GM19467 (cell line): ENCODE results near the gene RASA4B.
"Not testable (repeated sequence)": the region's sequence is repeated elsewhere in the genome, so short reads cannot be mapped to it uniquely, and the experiment has no call there.

ENCODE experiments used
- ATAC-seq: cut with Tn5 transposase; IDR thresholded peaks from one replicate; pipeline ENCODE4 v1.9.1; 2021; ENCODE audit warnings: mild to moderate bottlenecking, moderate library complexity; ENCODE audit not compliant: unreplicated experiment

The RASA4B gene

GRCh38 chr7:102474736-102475435 is 42.7 kb downstream of the RASA4B start:
- ATAC-seq, result not testable (repeated sequence)

DNA sequence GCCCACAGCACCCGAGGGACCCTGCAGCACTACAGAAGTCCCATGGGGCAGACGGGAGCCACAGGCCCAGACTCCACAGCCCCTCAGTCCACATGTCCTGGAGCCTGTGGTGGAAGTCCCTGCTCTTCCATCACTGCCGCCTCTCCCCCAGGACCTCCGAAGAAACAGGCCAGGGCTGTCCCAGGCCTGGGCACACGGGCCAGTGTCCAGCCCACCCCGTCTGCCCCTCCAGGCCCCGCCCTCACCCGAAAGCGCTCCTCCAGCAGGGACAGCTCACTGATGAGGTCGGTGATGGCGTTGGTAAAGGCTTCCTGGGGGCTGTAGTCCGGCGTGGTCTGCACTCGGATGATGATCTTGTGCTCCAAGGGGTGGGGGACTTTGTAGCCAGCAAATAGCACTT is 43.5 kb downstream of the RASA4B start:
- ATAC-seq, result not testable (repeated sequence)

GRCh38 chr7:102473271-102473991 is 44.1 kb downstream of the RASA4B start:
- ATAC-seq, result no peak

DNA sequence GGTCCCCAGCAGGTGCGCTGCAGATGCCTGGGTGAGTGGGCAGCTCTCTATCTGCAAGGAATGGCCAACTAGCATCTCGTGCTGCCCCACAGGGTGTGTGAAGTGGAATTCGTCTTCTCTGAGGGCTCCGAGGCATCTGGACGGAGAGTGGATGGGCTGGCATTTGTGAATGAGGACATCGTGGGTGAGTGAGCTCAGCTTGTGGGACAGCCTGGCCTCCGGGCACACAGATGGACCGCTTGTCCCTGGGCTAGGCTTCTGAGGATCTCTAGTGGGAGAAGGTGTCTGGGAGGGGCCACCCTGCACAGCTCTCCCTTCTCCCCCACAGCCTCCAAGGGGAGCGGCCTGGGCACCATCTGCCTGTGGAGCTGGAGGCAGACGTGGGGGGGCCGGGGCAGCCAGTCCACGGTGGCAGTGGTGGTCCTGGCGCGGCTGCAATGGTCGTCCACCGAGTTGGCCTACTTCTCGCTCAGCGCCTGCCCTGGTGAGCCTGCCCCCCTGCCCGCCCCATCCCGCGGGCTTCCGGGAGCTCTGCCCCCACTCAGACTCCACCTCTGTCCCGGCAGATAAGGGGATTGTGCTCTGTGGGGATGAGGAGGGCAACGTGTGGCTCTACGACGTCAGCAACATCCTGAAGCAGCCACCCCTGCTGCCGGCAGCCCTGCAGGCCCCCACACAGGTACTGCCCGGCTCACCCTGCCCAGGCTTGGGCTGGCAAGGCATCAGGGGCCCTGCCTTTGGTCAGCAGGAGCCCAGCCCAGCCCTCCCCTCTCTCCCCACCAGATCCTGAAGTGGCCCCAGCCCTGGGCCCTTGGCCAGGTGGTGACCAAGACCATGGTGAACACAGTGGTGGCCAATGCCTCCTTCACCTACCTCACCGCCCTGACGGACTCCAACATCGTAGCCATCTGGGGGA is 45.2 kb downstream of the RASA4B start:
- no peak for ATAC-seq

GRCh38 chr7:102471791-102472125 is 45.8 kb downstream of the RASA4B start:
- ATAC-seq, result no peak

DNA sequence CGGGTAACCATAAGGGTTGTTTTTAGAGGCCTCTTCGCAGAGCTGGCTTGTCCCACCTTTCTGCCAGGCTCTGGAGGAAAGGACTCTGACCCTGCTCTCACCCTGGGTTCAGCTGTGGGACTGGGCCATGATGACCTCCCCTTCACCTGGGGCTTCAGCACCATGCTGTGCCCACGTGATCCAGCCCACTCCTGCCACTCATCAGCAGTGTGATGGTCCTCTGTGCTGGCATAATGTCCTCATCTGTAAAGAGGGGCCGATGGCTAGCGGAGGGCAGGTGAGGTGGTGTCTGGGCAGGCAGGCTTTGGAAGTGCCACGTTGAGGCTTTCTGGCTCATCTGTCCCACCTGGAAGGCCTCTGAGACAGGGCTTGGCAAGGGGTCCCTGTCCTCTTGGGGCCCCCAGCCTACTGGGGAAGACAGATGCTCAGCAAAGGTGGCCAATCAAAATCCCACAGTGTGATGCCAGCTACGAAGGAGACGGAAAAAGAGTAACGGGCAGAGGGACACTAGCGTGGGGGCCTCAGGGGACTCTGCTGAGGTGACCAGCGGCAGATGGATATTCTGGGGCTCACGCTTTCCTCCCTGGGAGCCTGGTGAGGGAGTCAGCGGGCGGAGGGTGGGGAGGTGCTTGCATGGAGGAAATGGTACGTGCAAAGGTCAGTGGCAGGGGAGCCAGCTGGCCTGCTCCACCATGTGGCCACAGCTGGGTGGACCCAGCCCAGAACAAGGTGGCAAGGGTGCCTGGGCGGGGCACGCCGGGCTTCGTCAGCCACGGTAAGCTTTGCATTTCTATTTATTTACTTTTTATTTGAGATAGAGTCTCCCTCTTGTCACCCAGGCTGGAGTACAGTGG is 47.4 kb downstream of the RASA4B start:
- no peak for ATAC-seq

DNA sequence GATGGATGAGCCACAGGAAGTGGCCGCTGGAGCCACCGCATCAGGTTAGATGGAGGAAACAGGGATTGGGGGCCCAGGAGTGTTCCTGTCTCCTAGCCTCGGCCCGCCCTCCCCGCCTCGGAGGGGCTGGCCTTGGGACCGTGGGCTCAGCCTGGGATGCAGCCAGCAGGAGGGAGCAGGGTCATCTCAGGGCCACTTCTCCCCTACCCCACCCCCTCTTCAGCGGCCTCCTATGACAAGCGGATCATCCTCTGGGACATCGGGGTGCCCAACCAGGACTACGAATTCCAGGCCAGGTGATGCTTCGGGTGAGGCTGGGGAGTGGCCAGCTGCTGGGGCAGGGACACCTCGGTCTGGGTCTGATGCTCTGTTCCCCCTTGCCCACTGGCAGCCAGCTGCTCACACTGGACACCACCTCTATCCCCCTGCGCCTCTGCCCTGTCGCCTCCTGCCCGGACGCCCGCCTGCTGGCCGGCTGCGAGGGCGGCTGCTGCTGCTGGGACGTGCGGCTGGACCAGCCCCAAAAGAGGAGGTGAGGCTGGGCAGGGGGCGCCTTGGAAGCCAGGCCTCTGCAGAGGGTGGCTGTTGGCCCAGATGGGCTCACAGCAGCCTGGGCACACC is 48.1 kb downstream of the RASA4B start:
- ATAC-seq, result no peak

DNA sequence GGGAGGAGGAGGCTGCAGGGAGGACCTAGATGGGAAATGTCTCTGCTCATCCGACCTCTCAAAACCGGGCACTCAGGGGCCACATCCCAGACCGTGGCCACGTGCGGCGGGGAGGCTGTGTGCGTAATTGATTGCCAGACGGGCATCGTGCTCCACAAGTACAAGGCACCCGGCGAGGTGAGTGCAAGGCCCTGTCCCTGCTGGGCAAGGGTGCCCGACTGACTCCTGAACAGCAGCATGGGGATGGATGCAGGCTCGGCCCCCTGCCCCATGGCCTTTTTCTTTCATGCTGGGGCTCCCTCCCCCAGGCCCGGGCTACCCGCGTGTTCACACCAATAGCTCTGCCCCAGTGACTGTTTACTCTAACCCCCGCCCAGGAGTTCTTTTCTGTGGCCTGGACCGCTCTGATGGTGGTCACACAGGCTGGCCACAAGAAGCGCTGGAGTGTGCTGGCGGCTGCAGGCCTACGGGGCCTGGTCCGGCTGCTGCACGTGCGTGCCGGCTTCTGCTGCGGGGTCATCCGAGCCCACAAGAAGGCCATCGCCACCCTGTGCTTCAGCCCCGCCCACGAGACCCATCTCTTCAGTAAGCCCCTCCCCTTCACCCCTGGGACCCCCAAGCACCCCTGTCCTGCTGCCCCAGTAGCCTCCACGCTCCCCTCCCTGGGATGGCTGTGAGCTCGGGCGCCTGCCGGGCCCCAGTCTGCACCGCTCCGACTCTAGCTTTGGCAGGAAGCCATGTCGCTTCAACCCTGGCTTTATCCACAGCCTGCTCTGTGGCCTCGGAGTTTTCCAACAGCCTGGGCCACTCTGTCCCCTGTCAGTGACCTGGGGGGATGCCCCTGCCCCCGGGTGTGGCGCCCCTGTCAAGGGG is 48.9 kb downstream of the RASA4B start:
- ATAC-seq, result no peak

GRCh38 chr7:102467581-102468477 is 49.7 kb downstream of the RASA4B start:
- ATAC-seq, result no peak

DNA sequence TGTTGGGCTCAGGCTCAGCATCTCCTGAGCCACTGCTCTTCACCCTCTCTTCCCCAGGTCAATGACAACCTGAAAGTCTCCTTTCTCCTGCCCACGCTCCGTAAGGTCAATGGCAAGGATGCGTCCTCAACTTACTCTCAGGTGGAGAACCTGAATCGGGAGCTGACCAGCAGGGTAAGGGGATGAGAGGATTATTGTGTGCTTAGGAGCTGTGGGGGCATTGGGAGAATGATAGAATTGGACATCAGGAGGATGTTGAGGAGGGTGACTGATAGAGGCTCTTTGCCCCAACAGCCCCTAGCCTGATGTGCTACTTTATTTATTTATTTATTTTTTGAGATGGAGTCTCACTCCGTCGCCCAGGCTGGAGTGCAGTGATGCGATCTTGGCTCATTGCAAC is 51.5 kb downstream of the RASA4B start:
- no peak for ATAC-seq

DNA sequence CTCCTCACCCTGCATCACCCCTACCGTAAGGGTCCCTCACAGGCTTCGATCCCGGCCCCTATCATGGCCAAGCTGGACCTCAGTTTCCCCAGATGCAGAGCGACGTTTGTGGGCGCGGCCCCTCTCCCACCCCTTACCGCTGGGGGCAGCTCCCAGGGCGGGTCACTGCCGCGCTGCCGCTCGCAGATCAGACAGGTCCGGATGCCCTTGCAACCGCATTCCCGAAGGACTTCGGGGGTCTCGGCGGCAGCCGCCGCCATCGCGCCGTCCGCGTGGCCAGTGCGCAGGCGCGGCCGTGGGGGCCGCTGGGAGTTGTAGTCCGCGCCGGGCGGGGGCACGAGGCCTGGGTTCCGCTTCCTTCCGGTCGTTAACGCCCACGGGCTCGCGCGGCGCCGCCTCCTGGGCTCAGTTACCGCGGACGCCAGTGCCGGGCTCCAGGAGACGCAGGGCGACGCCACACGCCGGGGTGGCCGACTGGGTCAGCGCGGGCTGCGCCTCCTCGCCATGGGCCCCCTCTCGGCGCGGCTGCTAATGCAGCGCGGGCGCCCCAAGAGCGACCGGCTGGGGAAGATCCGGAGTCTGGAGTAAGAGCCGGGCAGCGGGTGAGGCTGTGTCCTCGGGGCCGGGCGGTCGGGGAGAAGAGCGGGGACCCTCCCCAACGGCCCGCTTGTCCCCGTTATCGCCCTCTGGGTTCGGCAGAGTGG is 52.8 kb downstream of the RASA4B start, which contains the start of the genes ALKBH4 and LRWD1:
ALKBH4 (minus strand) TSS at position 287 of the 704 bp plus-strand sequence; CDS start at position 260, 27 bp downstream.
LRWD1 (plus strand) TSS at position 408 of the 704 bp plus-strand sequence; CDS start at position 505, 97 bp downstream.
- peak; percentile 84 for ATAC-seq

GRCh38 chr7:102463841-102464576 is 53.6 kb downstream of the RASA4B start:
- no peak for ATAC-seq

- ATAC-seq, result no peak
Observed at GRCh38 chr7:102460467-102460866, 57.1 kb downstream of the RASA4B start.

DNA sequence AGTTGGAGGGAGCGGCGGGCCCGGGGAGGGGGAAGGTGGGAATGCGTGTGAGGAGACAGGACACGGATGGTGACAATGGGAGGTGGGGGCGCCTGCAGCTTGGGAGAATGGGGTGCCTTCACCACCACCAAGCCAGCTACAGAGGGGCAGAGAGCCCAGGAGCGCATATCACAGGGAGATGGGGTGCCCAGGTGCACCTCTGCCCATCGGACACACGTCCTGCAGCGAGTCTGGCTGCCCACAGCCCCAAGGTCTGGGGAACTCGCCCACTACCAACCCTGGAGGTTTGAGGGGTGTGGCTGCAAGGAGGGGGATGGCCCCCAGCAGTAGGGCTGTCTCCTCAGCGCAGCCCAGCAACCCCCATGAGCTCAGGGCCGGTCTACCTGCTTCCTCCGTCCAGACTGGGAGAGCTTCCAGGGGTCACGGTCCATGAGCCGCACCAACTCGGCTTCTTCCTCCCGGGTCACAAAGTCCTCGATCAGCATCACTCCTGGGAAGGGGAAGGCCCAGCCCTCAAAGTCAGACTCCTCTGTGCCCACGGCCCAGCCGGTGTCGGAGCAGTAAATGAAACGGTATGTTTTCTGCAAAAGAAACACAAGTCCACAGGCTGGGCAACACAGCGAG is 58.2 kb downstream of the RASA4B start:
- ATAC-seq, result no peak

DNA sequence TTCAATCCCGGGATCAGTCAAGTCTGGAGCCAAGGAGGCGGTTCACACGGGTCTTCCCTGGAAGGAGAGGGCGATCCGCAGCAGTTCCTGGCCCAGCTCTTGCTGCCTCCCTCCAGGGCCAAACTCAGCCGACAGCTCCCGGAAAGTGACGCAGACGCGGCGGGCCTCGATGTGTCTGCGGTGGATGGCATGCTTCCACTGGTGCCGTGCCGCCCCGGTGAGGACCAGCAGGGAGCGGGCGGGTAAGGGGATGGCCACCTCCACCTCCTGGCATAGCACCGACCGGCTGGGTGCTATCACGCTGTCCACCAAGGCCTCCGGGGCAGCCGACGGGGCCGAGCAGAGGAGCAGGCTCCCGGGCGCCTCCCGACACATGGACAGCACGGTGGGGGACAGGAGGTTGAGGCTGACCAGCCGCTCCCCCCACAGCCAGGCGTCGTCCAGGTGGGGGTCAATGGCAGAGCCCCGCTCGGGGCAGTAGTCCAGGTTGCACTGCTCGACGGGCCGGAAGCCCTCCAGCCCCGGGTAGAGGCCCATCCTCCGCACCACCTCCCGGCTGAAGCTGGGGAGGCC is 60.1 kb downstream of the RASA4B start:
- ATAC-seq, result no peak

DNA sequence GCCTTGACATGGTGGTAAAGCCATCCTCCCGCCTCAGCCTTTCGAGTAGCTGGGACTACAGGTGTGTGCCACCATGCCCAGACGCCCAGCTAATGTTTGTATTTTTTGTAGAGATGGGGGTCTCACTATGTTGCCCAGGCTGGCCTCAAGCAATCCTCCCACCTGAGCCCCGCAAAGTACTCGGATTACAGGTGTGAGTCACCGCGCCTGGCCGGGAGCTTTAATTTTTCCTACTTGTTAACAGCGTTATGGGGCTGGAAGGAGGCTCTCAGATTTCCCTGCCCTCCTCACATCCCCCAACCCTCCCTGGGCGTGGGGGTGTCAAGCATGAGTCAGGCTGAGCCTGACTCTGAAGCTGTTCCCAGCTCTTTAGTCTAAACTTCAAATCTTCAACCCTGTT is 61.2 kb downstream of the RASA4B start:
- ATAC-seq, result no peak
